GM19372 (cell line): ENCODE data around the gene FANCE.

Experiments
- ATAC-seq: cut with Tn5 transposase; IDR thresholded peaks from one replicate; pipeline ENCODE4 v1.9.1; 2021; ENCODE audit warnings: mild to moderate bottlenecking, low read depth, moderate library complexity; ENCODE audit not compliant: unreplicated experiment

The FANCE gene

DNA sequence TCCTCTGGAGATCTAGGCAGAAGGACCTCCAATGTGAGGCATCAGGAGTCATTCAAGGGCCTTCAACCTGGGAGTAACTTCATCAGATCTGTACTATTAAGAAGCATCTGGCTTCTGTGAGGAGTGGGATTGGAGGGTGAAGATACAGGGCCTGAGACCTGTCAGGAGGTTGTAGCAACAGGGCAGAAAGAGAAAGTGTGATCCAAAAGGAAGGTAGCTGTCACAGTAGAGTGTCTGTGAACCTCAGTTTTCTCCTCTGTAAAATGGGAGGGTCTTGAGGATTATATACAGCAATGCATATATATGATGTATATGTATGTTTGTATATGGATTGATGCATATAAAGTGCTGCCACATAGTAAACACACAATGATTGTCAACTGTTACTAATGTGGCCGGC, 13.5 kb downstream of the FANCE start:
- ATAC-seq, result no peak

DNA sequence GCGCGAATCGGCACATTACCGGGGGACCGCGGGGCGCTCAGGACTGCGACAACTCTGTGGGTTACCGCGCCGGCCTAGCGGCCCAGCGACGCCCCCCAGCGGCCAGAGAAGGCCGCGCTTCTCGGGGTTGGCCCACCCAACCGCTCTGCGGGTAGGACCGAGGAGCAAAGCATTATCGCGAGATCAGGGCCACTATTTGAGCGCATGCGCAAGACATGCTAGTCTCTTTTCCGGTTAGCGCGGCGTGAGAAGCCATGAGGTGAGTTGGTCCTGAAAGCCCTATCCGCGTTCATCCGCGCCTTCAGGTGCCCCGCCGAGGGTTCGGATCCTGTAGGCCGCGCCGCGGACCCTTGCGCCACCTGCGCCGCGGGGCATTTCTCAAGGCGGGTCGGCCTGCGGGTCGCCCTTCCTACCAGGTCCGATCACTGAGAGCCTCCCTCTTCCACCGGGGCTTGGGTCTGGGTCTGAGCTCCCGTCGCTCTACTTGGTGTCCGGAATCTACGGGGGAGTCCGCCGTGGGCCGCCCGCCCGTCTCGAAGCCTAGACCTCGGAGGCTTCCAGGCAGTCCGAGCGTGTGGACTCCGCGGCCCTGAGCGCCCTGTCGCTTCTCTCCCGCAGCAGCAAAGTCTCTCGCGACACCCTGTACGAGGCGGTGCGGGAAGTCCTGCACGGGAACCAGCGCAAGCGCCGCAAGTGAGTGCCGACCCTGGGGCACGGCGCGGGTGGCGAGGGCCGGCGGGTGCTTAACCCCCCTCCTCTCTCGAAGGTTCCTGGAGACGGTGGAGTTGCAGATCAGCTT, 16.2 kb downstream of the FANCE start, which contains the start of gene RPL10A:
Gene RPL10A, plus strand, starts transcription at position 221 of the 799 bp plus-strand sequence. Its CDS starts 34 bp downstream, at position 255.
- peak; percentile 83 for ATAC-seq

DNA sequence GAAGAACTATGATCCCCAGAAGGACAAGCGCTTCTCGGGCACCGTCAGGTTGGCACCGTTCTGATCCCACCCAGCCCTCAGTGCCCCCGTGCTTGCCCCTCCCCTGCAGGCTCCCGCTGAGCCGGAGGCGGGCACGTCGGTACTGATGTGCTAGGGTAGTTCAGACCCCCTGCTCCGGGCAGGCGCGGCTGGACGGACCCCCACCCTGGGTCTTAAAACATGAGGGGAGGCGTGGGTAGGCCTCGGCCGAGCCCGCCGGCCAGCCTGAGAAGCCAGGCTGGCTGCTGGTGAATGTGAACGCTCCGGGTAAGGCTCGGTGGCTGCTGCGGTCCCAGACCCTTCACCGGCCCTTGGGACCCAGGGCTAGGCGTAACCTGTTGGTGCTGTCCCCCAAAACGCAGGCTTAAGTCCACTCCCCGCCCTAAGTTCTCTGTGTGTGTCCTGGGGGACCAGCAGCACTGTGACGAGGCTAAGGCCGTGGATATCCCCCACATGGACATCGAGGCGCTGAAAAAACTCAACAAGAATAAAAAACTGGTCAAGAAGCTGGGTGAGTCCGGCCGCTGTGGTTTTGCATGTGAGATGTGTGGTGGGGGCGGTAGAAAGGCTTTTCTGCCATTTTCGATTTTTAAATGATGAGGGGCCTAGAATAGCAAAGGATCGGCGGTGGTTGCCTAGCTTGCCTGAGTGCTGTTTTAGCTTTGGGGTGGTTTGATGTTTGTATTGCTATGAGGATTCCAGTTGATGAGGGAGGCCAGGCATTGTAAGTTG, 17.0 kb downstream of the FANCE start:
- ATAC-seq, result no peak

DNA sequence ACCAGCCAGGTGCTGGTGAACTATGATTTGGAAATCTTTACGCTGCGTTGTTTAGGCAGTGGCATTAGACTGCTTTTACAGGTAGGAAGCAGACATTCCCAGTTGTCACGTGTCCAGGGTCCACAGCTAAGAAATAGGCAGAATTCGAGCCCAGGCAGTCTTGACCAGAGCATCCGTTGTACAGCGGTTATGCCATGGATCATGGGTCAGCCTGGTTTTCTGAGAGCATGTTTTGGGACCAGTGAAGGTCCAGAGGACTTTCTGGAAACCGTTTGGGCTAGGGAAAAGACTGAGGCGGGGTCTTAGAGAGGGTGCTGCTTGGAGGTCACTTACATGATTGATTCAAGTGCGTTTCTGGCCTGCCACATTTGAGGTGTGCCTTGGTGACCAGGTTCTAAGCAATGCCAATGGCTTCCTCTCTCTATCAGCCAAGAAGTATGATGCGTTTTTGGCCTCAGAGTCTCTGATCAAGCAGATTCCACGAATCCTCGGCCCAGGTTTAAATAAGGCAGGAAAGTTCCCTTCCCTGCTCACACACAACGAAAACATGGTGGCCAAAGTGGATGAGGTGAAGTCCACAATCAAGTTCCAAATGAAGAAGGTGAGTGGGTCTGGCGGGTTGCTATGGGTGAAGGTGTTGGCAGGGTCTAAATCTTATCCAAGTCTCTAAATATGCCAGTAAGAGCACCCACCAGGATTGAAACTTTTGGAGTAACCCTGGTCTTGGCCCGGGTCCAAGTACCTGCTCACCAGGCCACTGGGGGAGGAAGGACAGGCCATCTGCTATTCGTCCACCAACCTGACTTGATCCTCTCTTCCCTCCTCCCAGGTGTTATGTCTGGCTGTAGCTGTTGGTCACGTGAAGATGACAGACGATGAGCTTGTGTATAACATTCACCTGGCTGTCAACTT, 17.9 kb downstream of the FANCE start:
- no peak for ATAC-seq

DNA sequence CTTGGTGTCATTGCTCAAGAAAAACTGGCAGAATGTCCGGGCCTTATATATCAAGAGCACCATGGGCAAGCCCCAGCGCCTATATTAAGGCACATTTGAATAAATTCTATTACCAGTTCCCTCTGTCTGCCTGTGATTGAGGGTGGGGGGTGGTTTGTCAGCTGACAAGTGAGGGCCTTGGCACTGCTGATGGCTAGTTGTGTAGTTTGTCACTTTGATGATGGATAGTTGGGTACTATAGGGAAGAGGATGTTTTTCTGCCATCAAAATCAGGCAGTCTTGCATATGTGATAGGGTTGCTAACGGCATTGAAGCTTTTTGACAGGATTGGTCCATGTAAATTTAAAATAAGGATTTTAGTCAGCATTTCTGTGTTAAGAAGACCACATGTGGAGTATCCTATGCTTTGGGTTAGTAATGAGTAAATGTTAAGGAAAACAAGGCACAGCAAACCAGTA, 18.6 kb downstream of the FANCE start:
- ATAC-seq, result no peak

DNA sequence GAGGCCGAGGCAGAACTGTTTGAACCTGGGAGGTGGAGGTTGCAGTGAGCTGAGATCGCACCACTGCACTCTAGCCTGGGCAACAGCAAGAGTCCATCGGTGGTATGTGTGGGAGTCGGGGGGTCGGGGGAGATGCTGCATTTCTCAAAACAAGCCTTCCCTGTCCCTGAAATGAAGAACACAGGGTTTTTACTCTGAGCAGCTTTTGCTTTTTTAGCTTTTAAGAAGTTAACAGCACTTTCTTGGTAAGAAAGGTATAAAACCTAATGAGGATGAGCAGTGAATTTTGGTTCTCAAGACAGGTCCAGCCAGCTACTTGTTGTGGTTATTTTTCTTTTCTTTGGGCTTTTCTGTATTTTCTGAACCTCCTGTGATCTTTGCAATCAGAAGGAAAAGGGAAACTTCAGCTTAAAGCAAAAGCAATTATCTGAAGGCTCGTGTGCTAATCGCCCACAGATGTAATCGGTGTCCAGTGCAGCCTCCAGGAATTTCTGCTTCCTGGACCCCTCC, 19.8 kb downstream of the FANCE start:
- no peak for ATAC-seq

DNA sequence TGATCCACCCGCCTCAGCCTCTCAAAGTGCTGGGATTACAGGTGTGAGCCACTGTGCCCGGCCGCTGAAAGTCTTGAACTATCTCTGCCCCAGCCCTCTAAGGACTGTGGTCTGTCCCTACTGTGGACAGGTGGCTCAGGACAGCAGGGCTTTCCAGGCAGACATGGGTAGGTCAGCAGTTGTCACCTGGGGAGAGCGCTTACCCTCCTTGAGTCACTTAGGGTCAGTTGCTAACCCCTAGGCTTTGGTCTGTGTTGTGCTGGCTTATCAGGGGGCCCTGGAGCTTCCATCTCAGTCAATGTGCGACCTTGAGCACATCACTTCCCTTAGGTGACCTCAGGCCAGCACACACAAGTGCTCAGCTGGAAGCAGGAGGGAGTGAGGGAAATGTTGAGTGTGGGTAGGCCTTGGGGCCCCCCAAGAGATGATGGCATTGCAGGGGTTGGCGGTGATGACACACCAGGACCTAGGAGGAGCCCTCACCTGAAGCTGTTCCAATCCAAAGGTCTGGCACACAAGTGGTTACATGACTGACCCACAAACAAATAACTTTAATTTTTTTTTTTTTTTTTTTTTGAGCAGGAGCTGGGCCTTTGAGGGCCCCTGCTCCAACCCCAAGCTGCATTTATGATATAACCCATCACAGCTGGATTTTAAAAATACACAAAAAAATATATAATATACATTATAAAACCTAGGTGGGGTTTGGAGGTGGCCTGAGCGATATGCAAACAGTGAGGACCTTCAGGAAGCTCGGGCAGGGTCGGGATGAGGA, 21.1 kb downstream of the FANCE start:
- ATAC-seq, result no peak

DNA sequence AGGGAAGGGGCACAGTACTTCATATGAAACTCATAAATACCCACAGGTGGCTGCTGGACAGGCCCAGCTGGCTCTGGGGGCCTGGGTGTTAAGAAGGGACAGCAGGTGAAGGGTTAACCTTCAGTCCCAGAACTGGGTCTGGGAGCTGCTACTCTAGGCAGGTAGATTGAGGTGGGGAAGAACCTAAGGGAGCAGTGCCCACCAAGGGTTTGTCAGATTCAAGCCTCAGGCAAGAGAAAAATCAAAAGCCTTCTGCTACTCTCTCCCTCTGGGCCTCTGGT, 21.7 kb downstream of the FANCE start:
- no peak for ATAC-seq

DNA sequence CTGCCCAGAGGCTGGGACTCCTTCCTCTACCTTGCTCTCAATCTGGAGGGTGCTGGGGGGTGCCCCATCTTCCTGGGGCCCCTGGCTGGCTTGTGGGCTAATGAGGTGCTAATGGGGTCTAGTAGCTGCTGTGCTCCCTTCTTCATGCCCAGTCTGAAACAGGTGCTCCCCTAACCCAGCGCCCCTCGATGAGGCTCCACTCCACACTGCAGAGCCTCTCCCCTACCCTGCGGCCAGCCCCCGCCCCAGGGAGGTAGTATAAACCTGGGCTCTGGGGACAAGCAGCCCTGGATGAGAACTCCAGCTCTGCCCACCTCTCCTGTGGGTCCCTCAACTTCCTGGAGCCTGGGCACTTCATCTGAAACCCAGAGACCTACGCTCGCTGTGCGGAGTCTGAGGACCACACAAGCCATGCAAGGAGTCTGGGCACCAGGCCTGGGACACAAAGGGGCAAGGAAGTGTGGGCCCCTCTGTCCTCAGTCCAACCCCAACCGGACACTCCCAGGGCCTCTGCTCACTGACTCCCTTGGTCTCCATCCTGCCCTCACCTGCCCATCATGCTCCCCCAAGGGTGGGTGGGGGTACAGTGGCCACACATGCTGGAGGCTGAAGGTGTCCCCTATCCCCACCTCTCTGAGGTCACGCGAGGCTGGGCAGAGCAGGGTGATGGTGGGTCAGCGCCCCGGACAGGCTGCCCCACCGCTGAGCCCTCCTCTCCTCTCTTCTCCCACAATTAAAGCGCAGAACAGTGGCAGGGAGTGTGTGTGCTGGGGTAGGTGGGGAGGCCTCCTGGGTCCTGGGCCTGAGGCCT, 22.2 kb downstream of the FANCE start:
- no peak for ATAC-seq

DNA sequence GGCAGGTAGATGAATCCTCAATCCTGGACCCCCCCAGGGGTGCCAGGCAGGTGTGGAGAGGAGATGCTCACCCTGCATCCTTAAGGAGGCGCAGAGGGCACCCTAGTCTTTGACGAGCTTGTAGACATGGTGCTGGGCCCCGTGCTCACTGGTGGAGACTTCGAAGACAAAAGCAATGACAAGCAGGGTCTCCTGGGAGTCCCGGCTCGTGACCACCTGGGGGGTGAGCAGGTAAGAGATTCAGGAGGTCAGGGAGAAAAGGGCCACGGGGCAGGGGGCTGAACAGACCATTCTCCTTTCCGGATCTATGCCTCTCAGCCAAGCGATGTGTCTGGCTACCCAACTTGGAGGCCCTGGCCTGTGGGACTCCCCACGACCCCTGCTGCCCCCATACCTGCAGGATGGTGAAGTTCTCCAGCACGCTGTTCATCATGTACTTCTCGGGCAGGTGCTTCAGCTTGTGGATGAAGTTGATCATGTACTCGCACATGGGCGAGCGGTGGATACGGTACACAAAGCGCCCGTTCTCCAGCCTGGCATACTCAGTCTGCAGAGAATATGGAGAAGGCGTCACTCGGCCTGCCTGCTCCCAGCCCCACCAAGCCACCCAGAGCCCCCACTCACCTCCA, 22.9 kb downstream of the FANCE start:
- no peak for ATAC-seq

DNA sequence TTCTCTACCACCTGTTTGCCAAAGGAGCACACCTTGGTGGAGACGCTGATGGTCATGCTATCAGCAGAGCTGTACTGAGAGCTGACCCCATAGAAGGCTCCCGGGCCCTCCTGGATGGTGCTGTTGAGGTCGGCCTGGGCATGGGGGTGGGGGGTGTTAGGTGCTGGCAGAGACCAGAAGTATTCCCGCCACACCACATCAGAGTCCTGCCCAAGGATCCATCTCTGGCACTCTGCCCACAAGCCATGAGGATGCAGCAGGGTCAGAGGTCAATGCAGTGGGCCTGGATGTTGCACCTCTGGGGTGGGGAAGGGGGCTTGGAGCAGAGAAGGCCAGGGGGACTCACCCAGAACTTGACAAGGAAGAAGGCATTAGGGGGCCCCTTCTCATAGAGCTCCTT, 23.4 kb downstream of the FANCE start:
- ATAC-seq, result no peak

DNA sequence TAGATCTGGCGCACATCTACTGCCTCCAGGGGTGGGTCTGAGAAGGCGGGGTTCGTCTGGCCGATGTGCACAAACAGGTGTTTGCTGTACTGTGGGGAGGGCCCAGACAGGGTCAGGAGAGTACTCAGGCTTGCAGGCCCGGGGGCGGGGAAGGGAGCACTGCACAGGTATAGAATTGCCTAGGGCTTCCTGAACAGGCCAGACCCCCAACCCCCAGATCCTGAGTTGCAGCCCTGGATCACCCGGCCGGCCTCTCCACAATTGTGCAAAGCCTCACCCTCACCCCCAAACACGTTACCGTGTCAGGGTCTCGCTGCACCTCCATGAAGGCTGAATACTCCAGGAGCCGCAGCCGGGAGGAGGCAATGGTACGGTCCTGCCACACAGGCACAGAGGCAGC, 23.9 kb downstream of the FANCE start:
- ATAC-seq, result no peak

DNA sequence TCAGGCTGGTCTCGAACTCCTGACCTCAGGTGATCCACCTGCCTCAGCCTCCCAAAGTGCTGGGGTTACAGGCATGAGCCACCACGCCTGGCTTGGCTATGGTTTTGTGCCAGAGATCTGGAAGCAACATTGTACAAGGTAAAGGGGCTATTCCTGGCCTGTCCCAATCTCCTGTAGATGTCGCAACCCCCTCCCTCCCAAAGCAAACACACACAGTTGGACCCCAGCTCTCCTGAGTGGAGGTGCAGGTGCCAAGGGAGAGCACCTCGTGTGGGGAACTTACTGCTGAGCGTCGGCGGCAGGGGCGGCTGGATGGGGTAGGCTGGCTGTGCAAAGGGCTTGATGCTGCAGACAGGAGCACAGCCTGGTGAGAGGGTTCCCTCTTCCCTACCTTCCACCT, 24.9 kb downstream of the FANCE start:
- no peak for ATAC-seq

DNA sequence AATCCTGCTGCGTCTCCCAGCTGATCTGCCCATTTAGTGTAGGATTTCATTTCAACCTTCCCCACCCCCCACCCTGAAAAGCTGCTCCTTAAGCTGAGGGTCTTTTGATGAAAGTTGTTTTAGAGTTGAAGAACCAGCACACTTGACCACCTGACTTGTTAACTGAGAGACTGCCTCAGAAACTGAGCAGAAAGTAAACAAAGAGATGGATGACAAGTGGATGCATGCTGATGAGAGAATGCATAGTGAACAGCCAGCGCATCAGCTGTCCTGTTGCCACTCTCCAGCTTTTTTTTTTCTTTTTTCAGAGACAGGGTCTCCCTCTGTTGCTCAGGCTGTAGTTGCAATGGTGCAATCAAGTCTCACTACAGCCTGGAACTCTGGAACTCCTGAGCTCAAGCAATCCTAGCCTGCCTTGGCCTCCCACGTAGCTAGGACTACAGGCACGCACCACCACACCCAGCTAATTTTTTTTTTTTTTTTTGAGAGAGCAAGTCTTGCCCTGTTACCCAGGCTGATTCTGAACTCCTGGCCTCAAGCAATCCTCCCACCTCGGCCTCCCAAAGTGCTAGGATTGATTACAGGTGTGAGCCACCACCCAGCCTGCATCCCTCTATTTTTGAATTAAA, 25.5 kb downstream of the FANCE start:
- ATAC-seq, result no peak

DNA sequence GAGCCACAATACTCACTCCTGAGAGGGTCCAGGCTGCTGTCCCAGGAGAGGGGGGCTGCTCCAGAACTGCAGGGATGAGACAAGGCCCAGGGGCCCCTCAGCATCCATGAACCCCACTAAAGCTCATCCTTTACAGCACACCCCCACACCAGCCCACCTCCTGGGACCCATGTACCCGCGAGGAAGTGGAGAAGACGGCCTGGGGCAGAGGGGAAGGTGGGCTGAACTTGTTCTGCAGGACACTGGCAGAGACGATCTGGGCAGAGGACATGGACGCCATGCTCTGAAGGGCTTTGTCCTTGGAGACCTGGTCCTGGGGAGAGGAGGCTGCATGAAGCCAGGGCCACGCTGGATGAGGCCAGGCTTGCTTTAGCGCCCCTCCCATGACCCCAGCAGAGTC, 26.1 kb downstream of the FANCE start:
- ATAC-seq, result no peak

DNA sequence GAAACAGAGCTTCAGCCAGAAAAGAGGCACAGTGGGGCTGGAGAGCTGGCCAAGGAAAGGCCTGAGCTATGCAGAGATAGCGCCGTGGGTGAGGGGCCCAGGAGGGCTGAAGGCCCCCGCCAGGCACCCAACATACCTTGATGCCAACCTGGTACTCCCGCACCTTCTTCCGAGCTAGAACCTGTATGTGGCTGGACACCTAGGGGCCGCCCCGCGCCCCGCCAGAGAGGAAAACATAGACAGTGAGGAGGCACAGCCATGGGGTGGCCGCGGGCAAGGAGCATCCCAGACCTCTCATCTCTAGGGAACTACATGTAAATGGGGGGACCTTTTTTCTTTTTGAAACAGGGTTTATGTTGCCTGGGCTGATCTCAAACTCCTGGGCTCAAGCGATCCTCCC, 28.0 kb downstream of the FANCE start:
- ATAC-seq, result no peak

DNA sequence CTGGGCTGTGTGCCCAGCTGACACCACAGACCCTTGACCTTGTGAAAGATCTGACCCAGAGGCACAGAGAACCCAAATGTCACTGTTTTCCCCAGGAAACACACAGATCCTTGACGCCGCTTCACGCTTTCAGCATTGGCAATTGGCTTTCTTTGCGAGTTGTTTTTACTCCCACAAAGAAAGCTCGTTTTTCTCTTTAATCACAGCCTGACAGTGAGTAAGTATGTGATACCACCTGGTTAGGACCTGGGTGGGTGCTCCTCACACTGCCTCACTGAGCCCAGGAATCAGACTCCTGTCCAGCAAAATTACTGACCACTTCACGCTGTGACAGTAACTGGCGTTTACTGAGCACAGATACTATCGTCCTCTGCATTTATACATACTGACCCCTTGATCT, 29.1 kb downstream of the FANCE start:
- no peak for ATAC-seq

DNA sequence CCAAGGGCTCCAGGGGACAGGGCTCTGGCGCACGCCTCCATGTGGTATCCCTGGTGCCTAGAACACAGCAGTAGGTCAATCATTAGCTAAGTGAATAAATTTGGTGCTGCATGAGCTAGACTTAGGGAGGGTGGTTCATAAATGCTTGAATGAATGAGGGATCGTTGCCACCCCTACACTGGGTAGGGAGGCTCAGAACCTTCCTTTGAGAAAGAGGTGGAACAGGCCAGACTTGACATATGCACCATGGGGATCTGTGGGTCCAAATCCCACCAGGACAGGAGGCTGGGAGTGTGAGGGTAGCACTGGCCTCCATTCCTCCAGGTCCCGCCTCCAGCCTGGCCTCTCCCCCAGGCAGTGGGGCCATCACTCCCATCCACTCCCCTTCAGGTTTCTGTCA, 30.9 kb downstream of the FANCE start:
- ATAC-seq, result no peak
